HepG2 (cell line): ENCODE results near the gene SLC29A1. TPM values are rescaled to one million over a fixed set of nuclear protein-coding genes. Genes with fewer than 3 reads are reported as not detected.

ENCODE experiments used
- ADNP ChIP-seq: sonication (generic); formaldehyde crosslinking; IDR thresholded peaks from 2 replicates; pipeline ENCODE4 v1.4.0; 2020; ENCODE audit warnings: missing genetic modification reagents
- ATAD3A ChIP-seq: sonication (generic); formaldehyde crosslinking; IDR thresholded peaks from 2 replicates; pipeline ENCODE4 v1.4.0; 2020; ENCODE audit warnings: missing genetic modification reagents
- EP300 ChIP-seq, 3 experiments: sonication (generic) in 1 of 3; formaldehyde crosslinking in 1 of 3; IDR thresholded peaks; 2 replicates each; pipeline versions ENCODE4 v1.5.1 to v1.6.1; 2011 to 2020; ENCODE audit warnings: low read depth in 2 of 3, low read length in 2 of 3, borderline replicate concordance in 1 of 3, improper control_type of control experiment in 1 of 3, mild to moderate bottlenecking in 1 of 3, missing genetic modification reagents in 1 of 3, moderate library complexity in 1 of 3
- FOXK1 ChIP-seq: sonication (generic); formaldehyde crosslinking; IDR thresholded peaks from 2 replicates; pipeline ENCODE4 v1.4.0; 2020; ENCODE audit warnings: low read depth, missing genetic modification reagents, borderline replicate concordance
- GTF3A ChIP-seq: sonication (generic); formaldehyde crosslinking; conservative IDR thresholded peaks from 2 replicates; pipeline ENCODE4 v1.4.0; 2020; ENCODE audit warnings: mild to moderate bottlenecking, missing genetic modification reagents
- HES4 ChIP-seq: sonication (generic); formaldehyde crosslinking; IDR thresholded peaks from 2 replicates; pipeline ENCODE4 v1.9.0; 2021; ENCODE audit warnings: mild to moderate bottlenecking, missing genetic modification reagents, borderline replicate concordance
- PCBP2 ChIP-seq: fragments of 200-400 bp; formaldehyde crosslinking; optimal IDR thresholded peaks from 2 replicates; pipeline ENCODE3; 2018; ENCODE audit warnings: low read length, low read depth; ENCODE audit not compliant: poor library complexity, severe bottlenecking
- PHF5A ChIP-seq: IDR thresholded peaks from one replicate; pipeline ENCODE4 v1.6.1; 2018; ENCODE audit warnings: low read depth, missing genetic modification reagents; ENCODE audit not compliant: unreplicated experiment
- RAD51 ChIP-seq: fragments of 450-650 bp; IDR thresholded peaks from 2 replicates; pipeline ENCODE4 v1.6.1; 2016; ENCODE audit warnings: borderline replicate concordance
- REL ChIP-seq: sonication (generic); formaldehyde crosslinking; conservative IDR thresholded peaks from 2 replicates; pipeline ENCODE4 v1.8.0; 2022; ENCODE audit warnings: mild to moderate bottlenecking, missing genetic modification reagents, moderate library complexity
- SMARCC2 ChIP-seq: fragments of 450-650 bp; IDR thresholded peaks from 2 replicates; pipeline ENCODE4 v1.6.1; 2017; ENCODE audit warnings: antibody characterized with exemption, mild to moderate bottlenecking
- TBL1XR1 ChIP-seq: fragments of 150-350 bp; IDR thresholded peaks from 2 replicates; pipeline ENCODE4 v1.6.1; 2014; ENCODE audit warnings: borderline replicate concordance, low read length; ENCODE audit not compliant: partially characterized antibody
- ZIK1 ChIP-seq: sonication (generic); formaldehyde crosslinking; IDR thresholded peaks from 2 replicates; pipeline ENCODE4 v1.5.0; 2020; ENCODE audit warnings: mild to moderate bottlenecking, low read depth, missing genetic modification reagents, borderline replicate concordance
- ZKSCAN5 ChIP-seq: sonication (generic); formaldehyde crosslinking; IDR thresholded peaks from 2 replicates; pipeline ENCODE4 v1.5.1; 2020; ENCODE audit warnings: mild to moderate bottlenecking, missing genetic modification reagents
- ZNF138 ChIP-seq: sonication (generic); formaldehyde crosslinking; IDR thresholded peaks from 2 replicates; pipeline ENCODE4 v1.5.0; 2020; ENCODE audit warnings: mild to moderate bottlenecking, low read depth, missing genetic modification reagents
- ZNF207 ChIP-seq: fragments of 450-650 bp; IDR thresholded peaks from 2 replicates; pipeline ENCODE4 v1.6.1; 2016; ENCODE audit warnings: antibody characterized with exemption, borderline replicate concordance
- ZNF614 ChIP-seq: IDR thresholded peaks from 2 replicates; pipeline ENCODE4 v1.6.1; 2018; ENCODE audit warnings: missing biosample characterization, missing genetic modification reagents, inconsistent platforms, borderline replicate concordance
- ZNF629 ChIP-seq: sonication (generic); formaldehyde crosslinking; conservative IDR thresholded peaks from 2 replicates; pipeline ENCODE4 v1.5.0; 2020; ENCODE audit warnings: missing genetic modification reagents
- ZNF83 ChIP-seq: sonication (generic); formaldehyde crosslinking; IDR thresholded peaks from 2 replicates; pipeline ENCODE4 v1.4.0; 2020; ENCODE audit warnings: missing genetic modification reagents, mild to moderate bottlenecking, borderline replicate concordance
- polyA plus RNA-seq, 8 experiments: library from polyadenylated mRNA; depleted of rRNA in 3 of 8; stranded (reverse) in 7 of 8; unstranded in 1 of 8; fragments of >200 nt; fragmentation: Illumina TruSeq in 4 of 8; extraction: Trizol in 4 of 8; gene quantifications; 2 replicates each; pipeline versions ENCODE4 v1.2.1 to v1.2.3, GENCODE V29; 2011 to 2016; ENCODE audit warnings: low read depth in 4 of 8, missing spikeins in 1 of 8, mixed read lengths in 1 of 8; ENCODE audit not compliant: insufficient read depth in 1 of 8
- total RNA-seq, 5 experiments: library from RNA; depleted of rRNA; stranded (reverse); fragments of >200 nt; fragmentation: Illumina TruSeq; extraction: Trizol; gene quantifications; 2 replicates each; pipeline ENCODE4 v1.2.3, GENCODE V29; 2016; ENCODE audit warnings: low read depth in 1 of 5
- TF ChIP-seq, protein P1 (sequence below): sonication (generic); formaldehyde crosslinking; IDR thresholded peaks from 2 replicates; pipeline ENCODE4 v1.5.0; 2020; ENCODE audit warnings: mild to moderate bottlenecking, missing genetic modification reagents
- TF ChIP-seq, protein P2 (sequence below): sonication (generic); formaldehyde crosslinking; IDR thresholded peaks from 2 replicates; pipeline ENCODE4 v1.9.0; 2021; ENCODE audit warnings: missing genetic modification reagents, borderline replicate concordance
- TF ChIP-seq, protein P3 (sequence below): sonication (generic); formaldehyde crosslinking; IDR thresholded peaks from 2 replicates; pipeline ENCODE4 v1.5.0; 2020; ENCODE audit warnings: missing genetic modification reagents
- TF ChIP-seq, protein P4 (sequence below): sonication (generic); formaldehyde crosslinking; IDR thresholded peaks from 2 replicates; pipeline ENCODE4 v1.8.0; 2022; ENCODE audit warnings: mild to moderate bottlenecking, missing genetic modification reagents, moderate library complexity

The SLC29A1 gene
- total and polyA plus RNA-seq, 2 of the 13 experiments (the other 11 are each of a cell fraction or from before 2014, with no cell fraction given) = 43.2 to 106 TPM

DNA sequence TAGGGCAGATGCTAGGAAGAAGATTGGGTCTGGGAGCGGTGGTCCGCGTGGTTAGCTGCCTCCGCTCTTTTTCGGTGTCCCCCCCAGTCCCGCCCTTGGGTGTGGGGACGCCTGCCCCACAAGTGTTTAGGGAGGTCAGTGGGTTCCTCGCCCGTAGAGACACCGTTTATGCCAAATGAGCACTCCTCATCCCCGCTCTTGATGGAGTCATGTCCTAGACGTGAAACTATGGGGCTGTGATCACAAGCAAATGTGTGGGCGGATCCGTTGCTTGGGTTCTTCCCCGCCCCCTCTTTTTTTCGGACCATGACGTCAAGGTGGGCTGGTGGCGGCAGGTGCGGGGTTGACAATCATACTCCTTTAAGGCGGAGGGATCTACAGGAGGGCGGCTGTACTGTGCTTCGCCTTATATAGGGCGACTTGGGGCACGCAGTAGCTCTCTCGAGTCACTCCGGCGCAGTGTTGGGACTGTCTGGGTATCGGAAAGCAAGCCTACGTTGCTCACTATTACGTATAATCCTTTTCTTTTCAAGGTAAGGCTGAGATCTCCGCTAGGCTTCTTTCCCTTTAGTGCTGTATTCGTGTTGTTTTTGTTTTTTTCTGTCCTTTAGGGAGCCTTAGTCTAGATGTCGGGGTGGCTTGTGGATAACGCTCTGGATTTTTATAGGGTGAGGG lies 23.4 kb downstream of the SLC29A1 start, which contains the start of gene HSP90AB1 (continued):
- TF ChIP-seq, protein P1, sequence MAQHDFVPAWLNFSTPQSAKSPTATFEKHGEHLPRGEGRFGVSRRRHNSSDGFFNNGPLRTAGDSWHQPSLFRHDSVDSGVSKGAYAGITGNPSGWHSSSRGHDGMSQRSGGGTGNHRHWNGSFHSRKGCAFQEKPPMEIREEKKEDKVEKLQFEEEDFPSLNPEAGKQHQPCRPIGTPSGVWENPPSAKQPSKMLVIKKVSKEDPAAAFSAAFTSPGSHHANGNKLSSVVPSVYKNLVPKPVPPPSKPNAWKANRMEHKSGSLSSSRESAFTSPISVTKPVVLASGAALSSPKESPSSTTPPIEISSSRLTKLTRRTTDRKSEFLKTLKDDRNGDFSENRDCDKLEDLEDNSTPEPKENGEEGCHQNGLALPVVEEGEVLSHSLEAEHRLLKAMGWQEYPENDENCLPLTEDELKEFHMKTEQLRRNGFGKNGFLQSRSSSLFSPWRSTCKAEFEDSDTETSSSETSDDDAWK (CRISPR knock-in tag) = no peak
- TF ChIP-seq ZNF83 (CRISPR knock-in tag) (0 out of 2 replicates have a peak, but pooled peaks have one; percentile 8), RAD51 (no peak), SMARCC2 (no peak), ZKSCAN5 (CRISPR knock-in tag) (no peak), PCBP2 (no peak), ZNF138 (CRISPR knock-in tag) (0 out of 2 replicates have a peak, but pooled peaks have one; percentile 80), ZNF629 (CRISPR knock-in tag) (peak; percentile 58; the same call in 1 of the 2 replicates), ZNF207 (0 out of 2 replicates have a peak, but pooled peaks have one; percentile 22), GTF3A (CRISPR knock-in tag) (peak; percentile 87), ADNP (CRISPR knock-in tag) (no peak), ZIK1 (CRISPR knock-in tag) (peak; percentile 74; the same call in 1 of the 2 replicates), ATAD3A (CRISPR knock-in tag) (peak; percentile 32; the same call in 1 of the 2 replicates), FOXK1 (CRISPR knock-in tag) (peak; percentile 68; the same call in 1 of the 2 replicates), HES4 (peak; percentile 67), ZNF614 (CRISPR knock-in tag) (0 out of 2 replicates have a peak, but pooled peaks have one; percentile 47), TBL1XR1 (peak; percentile 72), PHF5A (CRISPR knock-in tag) (peak; percentile 79), REL (peak; percentile 92; the same call in 1 of the 2 replicates), EP300 (IDR thresholded peaks at IDR 0.05; ENCODE audit: low read depth in 2 of 2, low read length in 2 of 2) (peak; percentile 37 to 65; a peak in 3 of 4 replicates), EP300 (CRISPR knock-in tag; IDR thresholded peaks at IDR 0.05; ENCODE audit: borderline replicate concordance) (no peak; the same call in 1 of the 2 replicates)
- TF ChIP-seq, protein P2, sequence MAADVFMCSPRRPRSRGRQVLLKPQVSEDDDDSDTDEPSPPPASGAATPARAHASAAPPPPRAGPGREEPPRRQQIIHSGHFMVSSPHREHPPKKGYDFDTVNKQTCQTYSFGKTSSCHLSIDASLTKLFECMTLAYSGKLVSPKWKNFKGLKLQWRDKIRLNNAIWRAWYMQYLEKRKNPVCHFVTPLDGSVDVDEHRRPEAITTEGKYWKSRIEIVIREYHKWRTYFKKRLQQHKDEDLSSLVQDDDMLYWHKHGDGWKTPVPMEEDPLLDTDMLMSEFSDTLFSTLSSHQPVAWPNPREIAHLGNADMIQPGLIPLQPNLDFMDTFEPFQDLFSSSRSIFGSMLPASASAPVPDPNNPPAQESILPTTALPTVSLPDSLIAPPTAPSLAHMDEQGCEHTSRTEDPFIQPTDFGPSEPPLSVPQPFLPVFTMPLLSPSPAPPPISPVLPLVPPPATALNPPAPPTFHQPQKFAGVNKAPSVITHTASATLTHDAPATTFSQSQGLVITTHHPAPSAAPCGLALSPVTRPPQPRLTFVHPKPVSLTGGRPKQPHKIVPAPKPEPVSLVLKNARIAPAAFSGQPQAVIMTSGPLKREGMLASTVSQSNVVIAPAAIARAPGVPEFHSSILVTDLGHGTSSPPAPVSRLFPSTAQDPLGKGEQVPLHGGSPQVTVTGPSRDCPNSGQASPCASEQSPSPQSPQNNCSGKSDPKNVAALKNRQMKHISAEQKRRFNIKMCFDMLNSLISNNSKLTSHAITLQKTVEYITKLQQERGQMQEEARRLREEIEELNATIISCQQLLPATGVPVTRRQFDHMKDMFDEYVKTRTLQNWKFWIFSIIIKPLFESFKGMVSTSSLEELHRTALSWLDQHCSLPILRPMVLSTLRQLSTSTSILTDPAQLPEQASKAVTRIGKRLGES (CRISPR knock-in tag) = peak; percentile 84; the same call in 1 of the 2 replicates
- TF ChIP-seq, protein P3, sequence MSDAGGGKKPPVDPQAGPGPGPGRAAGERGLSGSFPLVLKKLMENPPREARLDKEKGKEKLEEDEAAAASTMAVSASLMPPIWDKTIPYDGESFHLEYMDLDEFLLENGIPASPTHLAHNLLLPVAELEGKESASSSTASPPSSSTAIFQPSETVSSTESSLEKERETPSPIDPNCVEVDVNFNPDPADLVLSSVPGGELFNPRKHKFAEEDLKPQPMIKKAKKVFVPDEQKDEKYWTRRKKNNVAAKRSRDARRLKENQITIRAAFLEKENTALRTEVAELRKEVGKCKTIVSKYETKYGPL (CRISPR knock-in tag) = peak; percentile 93
- TF ChIP-seq, protein P4, sequence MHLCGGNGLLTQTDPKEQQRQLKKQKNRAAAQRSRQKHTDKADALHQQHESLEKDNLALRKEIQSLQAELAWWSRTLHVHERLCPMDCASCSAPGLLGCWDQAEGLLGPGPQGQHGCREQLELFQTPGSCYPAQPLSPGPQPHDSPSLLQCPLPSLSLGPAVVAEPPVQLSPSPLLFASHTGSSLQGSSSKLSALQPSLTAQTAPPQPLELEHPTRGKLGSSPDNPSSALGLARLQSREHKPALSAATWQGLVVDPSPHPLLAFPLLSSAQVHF (CRISPR knock-in tag) = no peak
